Activated effector memory CD4-positive, alpha-beta T cell treated with anti-CD3 and anti-CD28 coated beads, Interleukin-2, amount 50 U/mL, for 16 hours (primary cell): ENCODE results near the gene SERPINB8.

Experiments used
- DNase-seq: peaks from one replicate; pipeline ENCODE4 v3.0.0-alpha.2; 2020

The SERPINB8 gene

GRCh38 chr18:63965716-63966330, 4.1 kb upstream of the SERPINB8 start:
- DNase-seq, result no peak

- no peak for DNase-seq
These were observed 926 bp downstream of the SERPINB8 start for GRCh38 chr18:63970809-63971205.

- no peak for DNase-seq
These were observed 1.6 kb downstream of the SERPINB8 start for GRCh38 chr18:63971320-63972001.

DNA sequence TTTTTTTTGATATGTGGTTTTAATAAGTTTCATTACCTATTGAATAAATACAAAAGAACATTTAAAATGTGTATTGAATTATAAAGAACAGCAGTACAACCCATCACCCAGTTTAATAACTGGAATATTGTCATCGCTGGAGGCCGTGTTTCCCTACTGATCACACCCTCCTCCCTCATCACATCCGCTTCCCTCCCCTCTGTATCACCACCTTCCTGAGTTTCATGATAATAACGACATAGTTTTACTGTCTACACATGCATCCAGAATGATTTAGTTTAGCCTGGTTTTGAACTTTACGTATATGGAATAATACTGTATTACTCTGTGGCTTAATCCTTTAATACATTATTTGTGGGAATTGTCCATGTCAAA, 2.1 kb downstream of the SERPINB8 start:
- DNase-seq, result no peak

GRCh38 chr18:63974991-63975390, 5.1 kb downstream of the SERPINB8 start:
- no peak for DNase-seq

DNA sequence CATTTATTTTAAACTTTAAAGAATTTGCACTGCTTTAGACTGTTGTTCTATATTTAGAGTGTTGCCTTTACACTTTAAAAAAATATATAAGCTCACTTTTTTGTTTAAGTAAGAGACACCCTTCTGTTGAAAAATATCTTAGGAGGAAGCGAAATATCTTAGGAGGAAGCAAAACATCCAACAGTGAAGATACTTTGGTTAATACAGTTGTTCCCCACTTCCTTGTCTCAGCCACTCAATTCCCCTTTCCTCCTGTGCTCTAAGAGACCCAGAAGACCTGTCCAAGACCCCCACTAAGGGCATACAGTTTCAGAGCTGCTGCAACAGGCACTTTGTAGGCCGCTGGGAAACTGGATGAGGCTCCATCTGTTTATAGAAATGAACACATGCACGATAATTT, 5.7 kb downstream of the SERPINB8 start:
- DNase-seq, result no peak

DNA sequence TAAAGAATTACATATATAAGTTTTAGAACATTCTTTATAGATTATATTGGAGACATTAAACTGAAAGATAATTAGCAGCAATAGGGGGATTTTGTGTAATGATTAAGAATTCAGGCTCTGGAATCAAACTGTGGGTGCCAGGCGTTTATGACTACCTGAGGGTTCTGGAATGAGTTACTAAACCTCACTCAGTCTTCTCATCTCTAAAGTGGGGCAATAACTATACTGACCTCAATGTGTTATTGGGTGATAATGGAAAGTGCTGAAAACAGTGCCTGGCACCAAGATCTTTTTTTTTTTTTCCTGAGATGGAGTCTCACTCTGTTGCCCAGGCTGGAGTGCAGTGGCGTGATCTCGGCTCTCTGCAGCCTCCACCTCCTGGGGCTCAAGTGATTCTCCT, 7.2 kb downstream of the SERPINB8 start:
- DNase-seq, result no peak

- DNase-seq, result no peak
These were observed 9.6 kb downstream of the SERPINB8 start for GRCh38 chr18:63979409-63979920.

DNA sequence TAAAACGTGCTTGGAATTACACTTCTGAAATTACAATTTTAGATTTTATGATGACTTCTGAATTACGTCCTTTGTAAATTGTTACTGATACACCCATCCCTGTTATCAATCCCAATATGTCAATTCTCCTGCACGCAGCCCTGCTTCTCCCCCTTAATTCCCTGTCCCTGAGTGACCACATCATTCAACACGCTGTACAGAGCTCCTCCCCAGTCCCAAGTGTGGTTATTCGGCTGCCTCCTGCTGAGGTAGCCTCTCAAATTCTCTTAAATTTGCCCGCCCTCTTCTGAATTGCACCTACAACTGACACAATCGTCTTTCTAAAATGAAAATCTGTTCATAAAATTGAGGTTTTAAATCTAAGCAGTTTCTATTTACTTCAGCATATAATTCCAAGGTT, 10.1 kb downstream of the SERPINB8 start:
- DNase-seq, result no peak

DNA sequence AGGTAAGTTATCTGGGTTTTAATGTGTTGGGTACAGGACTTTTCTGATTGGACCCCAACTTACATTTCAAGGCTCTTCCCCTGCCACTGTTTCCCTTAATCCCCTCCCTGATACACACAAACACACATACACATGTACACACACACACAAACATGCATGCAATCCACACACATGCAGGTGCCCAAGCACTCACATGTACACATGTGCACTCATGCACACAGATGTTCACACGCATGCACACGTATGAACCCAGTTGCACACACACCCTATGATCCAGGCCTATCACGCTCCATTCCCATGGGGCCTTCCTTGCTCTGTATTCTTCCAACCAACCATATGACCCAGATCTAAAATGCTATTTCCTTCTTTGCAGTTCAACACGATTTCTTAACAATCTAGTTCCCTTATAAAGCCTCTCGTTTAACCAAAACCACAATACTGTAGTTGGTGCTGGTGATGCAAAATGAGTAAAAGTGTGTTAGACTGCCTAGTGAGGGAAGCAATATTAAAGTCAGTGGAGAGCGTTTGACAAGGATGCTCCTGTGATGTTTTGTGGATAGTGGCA, 11.1 kb downstream of the SERPINB8 start:
- DNase-seq, result no peak

DNA sequence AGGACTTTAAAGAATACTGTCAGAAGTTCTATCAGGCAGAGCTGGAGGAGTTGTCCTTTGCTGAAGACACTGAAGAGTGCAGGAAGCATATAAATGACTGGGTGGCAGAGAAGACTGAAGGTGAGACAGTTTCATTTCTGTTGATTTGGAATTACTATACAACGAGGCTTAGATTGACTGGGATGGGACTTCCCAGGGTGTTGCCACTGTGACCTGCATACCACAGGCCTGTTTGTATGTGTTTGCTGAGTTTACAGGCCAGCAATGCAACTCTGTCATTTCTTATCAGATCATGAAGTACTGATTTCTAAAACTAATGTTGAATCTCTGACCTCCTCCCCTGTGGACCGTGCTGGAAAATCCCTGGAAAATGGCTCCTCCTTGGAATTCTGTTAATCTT, 11.8 kb downstream of the SERPINB8 start:
- no peak for DNase-seq

GRCh38 chr18:63982361-63982760, 12.5 kb downstream of the SERPINB8 start:
- DNase-seq, result no peak

GRCh38 chr18:63986885-63987284, 17.0 kb downstream of the SERPINB8 start:
- no peak for DNase-seq

GRCh38 chr18:63987743-63988142, 17.9 kb downstream of the SERPINB8 start:
- no peak for DNase-seq

DNA sequence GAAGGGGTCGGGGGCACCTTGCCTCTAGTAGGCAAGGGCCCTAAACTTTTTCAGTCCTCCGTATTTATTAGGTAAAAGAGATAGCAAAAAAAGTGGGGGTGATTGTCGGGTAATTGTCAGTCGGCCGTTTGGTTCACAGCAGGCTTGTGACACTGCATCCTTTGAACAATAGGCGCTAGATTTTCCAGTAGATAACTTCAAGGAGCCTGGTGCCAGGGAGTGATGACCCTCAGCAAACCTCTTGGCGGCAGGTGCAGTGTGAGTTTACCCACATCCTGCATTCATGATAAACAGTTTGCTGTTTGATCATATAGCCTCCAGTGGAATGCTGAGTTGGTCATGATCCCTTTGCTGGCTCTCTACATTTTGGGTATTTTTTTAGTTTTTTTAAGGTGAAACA, 22.9 kb downstream of the SERPINB8 start:
- DNase-seq, result no peak

DNA sequence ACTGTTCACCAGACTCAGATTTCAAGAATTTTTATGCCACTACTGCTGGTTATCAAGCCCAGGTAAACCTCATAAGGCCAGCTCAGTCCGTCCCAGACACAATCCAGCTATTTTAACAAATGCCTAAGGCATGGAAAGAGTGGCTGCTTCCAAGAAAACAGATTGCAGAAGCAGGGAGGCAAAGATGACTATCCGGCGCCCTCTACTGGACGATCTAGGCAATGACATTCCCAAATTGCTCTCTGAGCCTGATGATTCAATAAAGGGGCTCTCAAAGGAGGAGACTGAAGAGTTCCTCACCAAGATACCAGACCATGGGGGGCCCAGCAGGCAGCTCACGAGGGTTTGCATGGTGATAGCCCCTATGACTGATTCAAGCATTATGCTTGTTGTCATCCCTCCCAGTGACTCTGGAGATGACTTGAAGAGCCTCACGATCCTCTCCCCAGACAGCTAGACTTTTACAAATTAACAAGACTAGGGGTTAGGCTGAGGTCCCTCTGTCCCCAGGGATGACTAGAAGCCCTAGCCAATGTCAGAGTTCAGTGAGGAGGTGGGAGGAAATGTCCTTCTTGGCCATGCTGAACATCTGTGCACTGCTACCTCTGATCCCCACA, 25.0 kb downstream of the SERPINB8 start:
- DNase-seq, result peak; percentile 79

DNA sequence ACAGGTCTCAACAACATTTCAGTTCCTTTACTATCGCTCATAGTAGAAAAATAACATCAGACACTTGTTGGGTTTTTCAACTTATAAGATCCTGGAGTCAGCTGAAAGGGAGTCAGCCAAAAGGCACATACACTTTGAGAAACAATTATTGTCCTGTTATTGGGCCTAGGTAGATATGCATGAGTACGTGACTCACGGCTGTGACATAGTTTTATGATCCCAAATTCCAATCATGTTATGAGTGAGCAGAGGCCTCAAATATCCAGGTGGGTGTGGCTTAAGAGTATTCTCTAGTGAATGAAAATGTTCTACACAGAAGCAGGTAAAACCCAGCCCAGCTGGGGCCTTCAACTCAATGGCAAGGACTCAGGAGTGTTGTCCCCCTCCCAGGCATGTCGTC, 27.2 kb downstream of the SERPINB8 start:
- no peak for DNase-seq

DNA sequence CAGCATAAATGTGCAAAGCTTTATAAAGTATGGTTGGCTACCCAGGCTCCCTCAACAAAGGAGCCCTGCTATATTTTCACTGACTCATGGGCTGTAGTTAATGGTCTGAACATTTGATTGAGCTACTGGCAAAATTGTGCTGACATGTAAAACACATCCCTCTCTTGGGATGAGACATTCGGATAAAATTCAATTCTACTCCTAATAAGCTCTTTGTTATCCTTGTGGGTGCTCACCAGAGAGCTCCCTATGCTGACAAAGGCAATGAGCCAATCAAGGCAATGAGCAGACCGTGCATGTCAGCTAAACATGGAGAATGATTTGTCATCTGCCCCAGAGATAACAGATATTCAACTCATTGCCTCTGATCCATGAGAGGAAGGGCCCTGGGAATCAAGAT, 27.7 kb downstream of the SERPINB8 start:
- no peak for DNase-seq

- no peak for DNase-seq
These were observed 30.0 kb downstream of the SERPINB8 start for GRCh38 chr18:63999871-64000270.

DNA sequence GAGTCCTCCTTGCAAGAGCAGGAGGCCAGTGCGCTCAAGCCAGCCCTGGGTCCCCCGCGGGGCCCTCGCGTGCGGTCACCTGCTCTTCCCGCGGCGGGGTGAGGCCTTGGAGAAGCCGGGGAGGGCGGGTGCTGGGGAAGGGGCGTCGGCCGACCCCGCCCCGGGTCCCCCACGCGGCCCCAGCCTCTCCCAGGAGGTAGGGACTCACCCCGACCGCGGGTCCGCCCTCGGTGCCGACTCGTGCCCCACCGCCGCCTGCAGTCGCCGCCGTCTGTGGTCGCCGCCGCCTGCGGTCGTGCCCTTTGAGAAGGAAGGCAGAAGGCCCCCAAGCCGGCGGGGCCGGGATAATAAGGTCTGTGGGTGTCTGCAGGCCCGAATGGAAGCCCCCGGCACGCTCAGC, 32.7 kb downstream of the SERPINB8 start:
- DNase-seq, result no peak

- no peak for DNase-seq
These were observed 39.4 kb downstream of the SERPINB8 start for GRCh38 chr18:64009305-64009704.

DNA sequence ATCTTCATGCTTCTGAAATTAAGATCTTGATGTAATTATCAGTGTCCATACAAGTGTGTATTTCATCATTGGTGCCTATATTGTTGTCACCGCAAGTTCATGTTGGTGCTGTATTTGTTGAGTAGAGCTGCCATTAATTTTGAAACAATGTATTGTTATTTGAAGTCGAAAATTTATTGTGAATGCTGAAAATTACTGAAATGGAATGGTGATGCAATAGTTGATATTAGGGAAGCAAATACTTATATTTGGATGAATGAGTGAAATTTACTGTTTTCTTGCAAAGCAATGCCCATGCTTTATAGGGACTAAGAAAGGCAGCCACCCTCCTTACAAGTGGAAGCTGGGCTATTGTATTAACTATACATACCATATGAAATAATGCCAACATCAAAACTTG, 41.6 kb downstream of the SERPINB8 start:
- DNase-seq, result no peak

DNA sequence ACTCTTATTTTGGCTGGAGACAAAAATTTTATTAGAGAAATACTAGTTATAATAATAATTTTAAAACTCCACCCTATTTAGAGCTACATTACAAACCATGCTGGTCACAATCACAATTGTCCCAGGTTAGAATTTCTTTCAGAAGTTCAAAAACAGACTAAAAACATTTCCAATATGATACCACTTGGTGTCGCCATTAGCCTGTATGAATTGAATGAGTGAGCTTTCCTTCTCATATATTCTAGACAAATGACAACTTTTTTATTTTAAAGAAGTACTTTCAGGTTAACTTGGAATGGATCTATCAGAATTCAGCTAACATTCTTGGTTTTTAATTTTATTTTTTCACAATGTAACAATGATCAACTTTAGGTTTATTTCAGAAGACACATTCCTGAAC, 48.0 kb downstream of the SERPINB8 start:
- no peak for DNase-seq
